HepG2 (cell line): ENCODE measurements around the gene OSTF1. TPM values are rescaled to one million over a fixed set of nuclear protein-coding genes. Genes with fewer than 3 reads are reported as not detected.

Source experiments
- BRD4 ChIP-seq: sonication (generic); formaldehyde crosslinking; IDR thresholded peaks from 2 replicates; pipeline ENCODE4 v1.4.0; 2020; ENCODE audit warnings: missing genetic modification reagents
- FLYWCH1 ChIP-seq: sonication (generic); formaldehyde crosslinking; IDR thresholded peaks from 2 replicates; pipeline ENCODE4 v1.8.1; 2023; ENCODE audit warnings: mild to moderate bottlenecking, missing genetic modification reagents
- HNF4G ChIP-seq, 2 experiments: sonication (generic) in 1 of 2; formaldehyde crosslinking in 1 of 2; IDR thresholded peaks; 2 replicates each; pipeline versions ENCODE4 v1.4.0 to v1.6.1; 2011 to 2020; ENCODE audit warnings: borderline replicate concordance in 2 of 2, low read depth in 2 of 2, mild to moderate bottlenecking in 2 of 2, low read length in 1 of 2, missing genetic modification reagents in 1 of 2, moderate library complexity in 1 of 2
- PHF20 ChIP-seq: sonication (generic); formaldehyde crosslinking; IDR thresholded peaks from 2 replicates; pipeline ENCODE4 v1.5.0; 2020; ENCODE audit warnings: mild to moderate bottlenecking, missing genetic modification reagents
- RFXAP ChIP-seq: sonication (generic); formaldehyde crosslinking; IDR thresholded peaks from 2 replicates; pipeline ENCODE4 v1.4.0; 2020; ENCODE audit warnings: missing genetic modification reagents, borderline replicate concordance
- TCF7L2 ChIP-seq: IDR thresholded peaks from 2 replicates; pipeline ENCODE4 v1.6.1; 2011; ENCODE audit warnings: mild to moderate bottlenecking, low read depth, low read length, moderate library complexity
- ZSCAN21 ChIP-seq: sonication (generic); formaldehyde crosslinking; IDR thresholded peaks from 2 replicates; pipeline ENCODE4 v1.8.0; 2022; ENCODE audit warnings: mild to moderate bottlenecking, missing genetic modification reagents, moderate library complexity, borderline replicate concordance
- polyA plus RNA-seq, 8 experiments: library from polyadenylated mRNA; depleted of rRNA in 3 of 8; stranded (reverse) in 7 of 8; unstranded in 1 of 8; fragments of >200 nt; fragmentation: Illumina TruSeq in 4 of 8; extraction: Trizol in 4 of 8; gene quantifications; 2 replicates each; pipeline versions ENCODE4 v1.2.1 to v1.2.3, GENCODE V29; 2011 to 2016; ENCODE audit warnings: low read depth in 4 of 8, missing spikeins in 1 of 8, mixed read lengths in 1 of 8; ENCODE audit not compliant: insufficient read depth in 1 of 8
- total RNA-seq, 5 experiments: library from RNA; depleted of rRNA; stranded (reverse); fragments of >200 nt; fragmentation: Illumina TruSeq; extraction: Trizol; gene quantifications; 2 replicates each; pipeline ENCODE4 v1.2.3, GENCODE V29; 2016; ENCODE audit warnings: low read depth in 1 of 5
- TF ChIP-seq, protein P1 (sequence below): sonication (generic); formaldehyde crosslinking; IDR thresholded peaks from 2 replicates; pipeline ENCODE4 v1.5.1; 2020; ENCODE audit warnings: mild to moderate bottlenecking, missing genetic modification reagents, moderate library complexity
- TF ChIP-seq, protein P2 (sequence below): sonication (generic); formaldehyde crosslinking; IDR thresholded peaks from 2 replicates; pipeline ENCODE4 v1.5.1; 2020; ENCODE audit warnings: missing genetic modification reagents, mild to moderate bottlenecking, borderline replicate concordance

The OSTF1 gene
- total and polyA plus RNA-seq, 2 of the 13 experiments (the other 11 are each of a cell fraction or from before 2014, with no cell fraction given), result 16.8 to 39.0 TPM

DNA sequence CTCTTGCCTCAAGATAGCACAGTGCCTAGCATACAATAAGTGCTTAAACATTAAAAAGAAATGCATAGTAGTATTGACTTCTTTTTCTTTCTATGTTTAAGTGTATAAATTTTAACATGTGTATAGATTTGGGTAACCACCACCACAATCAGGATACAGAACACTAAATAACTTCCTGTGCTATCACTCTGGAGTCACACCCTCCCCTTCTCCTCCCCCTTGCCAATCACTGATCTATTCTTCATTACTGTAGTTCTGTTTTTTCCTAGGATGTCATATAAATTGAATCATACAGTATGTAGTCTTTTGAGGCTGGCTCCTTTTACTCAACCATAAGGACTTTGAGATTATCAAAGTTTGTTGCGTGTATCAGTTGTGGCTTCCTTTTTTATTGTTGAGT, 68.5 kb downstream of the OSTF1 start (continued):
- TF ChIP-seq FLYWCH1 (CRISPR knock-in tag) (no peak), ZSCAN21 (CRISPR knock-in tag) (no peak), BRD4 (CRISPR knock-in tag) (no peak), TCF7L2 (no peak), HNF4G (IDR thresholded peaks at IDR 0.05; ENCODE audit: borderline replicate concordance, low read depth, low read length) (no peak), HNF4G (CRISPR knock-in tag; IDR thresholded peaks at IDR 0.05; ENCODE audit: borderline replicate concordance, low read depth) (no peak), PHF20 (CRISPR knock-in tag) (no peak), RFXAP (CRISPR knock-in tag) (no peak)
- TF ChIP-seq, protein P1, sequence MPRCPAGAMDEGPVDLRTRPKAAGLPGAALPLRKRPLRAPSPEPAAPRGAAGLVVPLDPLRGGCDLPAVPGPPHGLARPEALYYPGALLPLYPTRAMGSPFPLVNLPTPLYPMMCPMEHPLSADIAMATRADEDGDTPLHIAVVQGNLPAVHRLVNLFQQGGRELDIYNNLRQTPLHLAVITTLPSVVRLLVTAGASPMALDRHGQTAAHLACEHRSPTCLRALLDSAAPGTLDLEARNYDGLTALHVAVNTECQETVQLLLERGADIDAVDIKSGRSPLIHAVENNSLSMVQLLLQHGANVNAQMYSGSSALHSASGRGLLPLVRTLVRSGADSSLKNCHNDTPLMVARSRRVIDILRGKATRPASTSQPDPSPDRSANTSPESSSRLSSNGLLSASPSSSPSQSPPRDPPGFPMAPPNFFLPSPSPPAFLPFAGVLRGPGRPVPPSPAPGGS (CRISPR knock-in tag), result no peak
- TF ChIP-seq, protein P2, sequence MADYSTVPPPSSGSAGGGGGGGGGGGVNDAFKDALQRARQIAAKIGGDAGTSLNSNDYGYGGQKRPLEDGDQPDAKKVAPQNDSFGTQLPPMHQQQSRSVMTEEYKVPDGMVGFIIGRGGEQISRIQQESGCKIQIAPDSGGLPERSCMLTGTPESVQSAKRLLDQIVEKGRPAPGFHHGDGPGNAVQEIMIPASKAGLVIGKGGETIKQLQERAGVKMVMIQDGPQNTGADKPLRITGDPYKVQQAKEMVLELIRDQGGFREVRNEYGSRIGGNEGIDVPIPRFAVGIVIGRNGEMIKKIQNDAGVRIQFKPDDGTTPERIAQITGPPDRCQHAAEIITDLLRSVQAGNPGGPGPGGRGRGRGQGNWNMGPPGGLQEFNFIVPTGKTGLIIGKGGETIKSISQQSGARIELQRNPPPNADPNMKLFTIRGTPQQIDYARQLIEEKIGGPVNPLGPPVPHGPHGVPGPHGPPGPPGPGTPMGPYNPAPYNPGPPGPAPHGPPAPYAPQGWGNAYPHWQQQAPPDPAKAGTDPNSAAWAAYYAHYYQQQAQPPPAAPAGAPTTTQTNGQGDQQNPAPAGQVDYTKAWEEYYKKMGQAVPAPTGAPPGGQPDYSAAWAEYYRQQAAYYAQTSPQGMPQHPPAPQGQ (CRISPR knock-in tag), result no peak
